ENCODE results near the gene CRIP2.

Gene CRIP2

DNA sequence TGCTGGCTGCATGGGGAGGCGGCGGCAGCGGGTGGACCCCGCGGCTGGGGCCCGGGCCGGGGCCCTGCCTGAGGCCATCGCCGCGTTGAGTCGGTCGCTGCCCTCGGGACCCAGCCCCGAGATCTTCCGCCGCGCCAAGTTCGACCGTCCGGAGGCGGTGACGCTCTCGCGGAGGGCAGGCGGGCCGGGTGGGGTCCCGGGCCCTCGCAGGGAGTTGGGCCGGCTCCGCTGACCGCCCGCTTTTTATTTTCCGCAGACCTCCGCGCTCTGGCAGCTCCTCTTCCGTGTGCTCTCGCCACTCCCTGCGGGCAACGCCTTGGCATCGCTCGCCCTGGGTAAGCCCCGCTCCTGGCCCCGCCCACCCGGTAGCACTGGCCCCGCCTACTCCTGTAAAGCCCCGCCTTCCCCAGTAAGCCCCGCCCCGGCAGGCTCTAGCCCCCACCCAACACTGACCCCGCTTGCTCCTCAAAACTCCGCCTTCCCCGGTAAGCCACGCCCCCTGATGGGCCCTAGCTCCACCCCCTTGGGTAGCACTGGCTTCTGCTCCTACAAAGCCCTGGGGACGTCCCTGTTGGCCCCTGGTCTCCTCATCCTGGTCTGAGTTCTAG lies 16.8 kb downstream of the CRIP2 start:
- H3K4me3 ChIP-seq (ENCODE audit: control insufficient read depth, low read depth, low read length) = peak overlapping the region; percentile 61
- peak; percentile 68 for DNase-seq (ENCODE audit: low read depth)
- TF ChIP-seq, protein P1, sequence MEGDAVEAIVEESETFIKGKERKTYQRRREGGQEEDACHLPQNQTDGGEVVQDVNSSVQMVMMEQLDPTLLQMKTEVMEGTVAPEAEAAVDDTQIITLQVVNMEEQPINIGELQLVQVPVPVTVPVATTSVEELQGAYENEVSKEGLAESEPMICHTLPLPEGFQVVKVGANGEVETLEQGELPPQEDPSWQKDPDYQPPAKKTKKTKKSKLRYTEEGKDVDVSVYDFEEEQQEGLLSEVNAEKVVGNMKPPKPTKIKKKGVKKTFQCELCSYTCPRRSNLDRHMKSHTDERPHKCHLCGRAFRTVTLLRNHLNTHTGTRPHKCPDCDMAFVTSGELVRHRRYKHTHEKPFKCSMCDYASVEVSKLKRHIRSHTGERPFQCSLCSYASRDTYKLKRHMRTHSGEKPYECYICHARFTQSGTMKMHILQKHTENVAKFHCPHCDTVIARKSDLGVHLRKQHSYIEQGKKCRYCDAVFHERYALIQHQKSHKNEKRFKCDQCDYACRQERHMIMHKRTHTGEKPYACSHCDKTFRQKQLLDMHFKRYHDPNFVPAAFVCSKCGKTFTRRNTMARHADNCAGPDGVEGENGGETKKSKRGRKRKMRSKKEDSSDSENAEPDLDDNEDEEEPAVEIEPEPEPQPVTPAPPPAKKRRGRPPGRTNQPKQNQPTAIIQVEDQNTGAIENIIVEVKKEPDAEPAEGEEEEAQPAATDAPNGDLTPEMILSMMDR (conservative IDR thresholded peaks at IDR 0.05; ENCODE audit: control insufficient read depth, insufficient read depth, low read depth, low read length) = no peak

DNA sequence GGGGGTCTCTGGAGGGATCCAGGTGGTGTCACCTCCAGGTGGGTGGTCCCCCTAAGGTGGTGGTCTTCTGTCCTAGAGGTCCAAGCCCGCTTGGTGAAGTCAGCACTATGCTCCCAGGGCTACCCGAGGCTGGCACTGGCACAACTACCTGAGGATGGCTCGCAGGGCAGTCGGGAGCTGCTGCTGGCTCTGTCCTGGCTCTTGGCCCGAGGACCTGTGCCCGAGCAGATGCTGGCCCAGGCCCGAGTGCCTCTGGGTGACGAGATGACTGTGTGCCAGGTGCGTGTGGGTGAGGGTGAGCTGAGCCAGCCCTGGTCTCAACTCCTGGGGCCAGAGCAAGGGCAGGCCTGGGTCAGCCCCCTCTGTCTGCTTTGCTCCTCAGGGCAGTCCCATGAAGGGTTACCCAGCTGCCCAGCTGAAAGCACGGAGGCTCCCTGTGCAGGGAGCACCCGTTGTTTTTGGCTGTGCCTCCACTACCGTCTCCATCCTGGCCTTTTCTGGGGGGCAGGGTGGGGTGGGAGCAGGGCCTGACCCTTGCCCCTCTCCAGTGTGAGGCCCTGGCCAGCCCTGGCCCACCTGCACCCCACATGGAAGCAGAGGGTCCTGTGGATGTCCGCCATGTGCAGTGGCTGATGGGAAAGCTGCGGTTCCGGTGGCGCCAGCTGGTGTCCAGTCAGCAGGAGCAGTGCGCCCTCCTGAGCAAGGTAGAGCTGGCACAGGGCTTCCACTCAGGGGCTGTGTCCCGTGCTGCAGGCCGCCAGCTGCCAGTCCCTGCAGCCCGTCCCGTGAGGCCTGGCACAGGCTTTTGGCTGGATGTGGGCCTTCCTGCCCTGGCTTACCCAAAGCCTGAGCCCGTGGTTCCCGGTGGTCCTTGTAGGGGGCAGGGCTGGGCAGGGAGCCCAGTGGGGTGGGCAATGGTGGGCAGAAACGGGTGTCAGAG lies 17.7 kb downstream of the CRIP2 start:
- DNase-seq (ENCODE audit: low read depth) = no peak

DNA sequence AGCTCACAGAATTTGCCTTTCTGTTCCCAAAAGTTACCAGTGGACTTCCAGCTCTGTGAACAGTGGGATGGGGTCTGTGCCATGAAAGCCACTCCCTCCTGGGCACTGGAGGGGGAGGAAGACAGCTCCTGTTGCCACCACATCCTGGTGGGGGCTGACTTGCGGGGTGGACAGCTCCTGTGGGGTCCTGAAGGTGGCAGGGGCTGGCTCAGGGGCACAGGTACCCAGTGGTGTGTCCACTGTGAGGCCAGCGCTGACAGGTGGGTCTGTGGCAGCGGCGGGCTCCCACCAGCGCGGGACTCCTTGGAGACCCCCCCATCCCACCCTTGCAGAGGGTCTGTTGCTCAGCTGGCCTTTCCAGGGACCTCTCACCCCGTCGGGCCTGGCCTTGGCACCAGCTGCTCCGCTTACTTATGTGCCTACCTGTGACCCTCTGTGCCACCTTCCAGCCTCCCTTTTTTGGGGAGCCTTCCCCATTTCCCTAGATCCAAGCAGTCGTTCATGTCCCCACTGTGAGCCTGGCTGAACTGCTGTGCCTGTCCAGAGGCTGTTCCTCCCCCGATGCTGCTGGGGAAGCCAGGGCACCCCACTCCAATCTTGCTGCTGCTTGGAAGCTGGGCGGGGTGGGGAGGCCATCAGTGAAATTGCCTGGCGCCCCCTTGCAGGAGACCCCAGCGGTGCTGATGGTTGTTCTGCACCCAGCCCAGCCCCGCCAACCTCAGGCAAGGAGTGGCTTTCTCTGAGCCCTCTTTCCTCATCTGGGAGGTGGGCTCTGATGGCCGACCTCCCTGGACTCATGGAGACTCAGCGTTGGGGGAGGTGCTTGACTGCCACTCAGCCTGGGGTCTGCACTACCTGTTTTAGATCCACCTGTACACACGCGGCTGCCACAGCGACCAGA lies 18.6 kb downstream of the CRIP2 start:
- TF ChIP-seq, protein P1 (conservative IDR thresholded peaks at IDR 0.05; ENCODE audit: control insufficient read depth, insufficient read depth, low read depth, low read length) = no peak
- no peak for DNase-seq (ENCODE audit: low read depth)
- no peak overlapping the region for H3K4me3 ChIP-seq (ENCODE audit: control insufficient read depth, low read depth, low read length)

More for the DNA sequence above, 17.7 kb downstream of the CRIP2 start:
- TF ChIP-seq, protein P1 (conservative IDR thresholded peaks at IDR 0.05; ENCODE audit: control insufficient read depth, insufficient read depth, low read depth, low read length) = no peak
- peak overlapping the region; percentile 61 for H3K4me3 ChIP-seq (ENCODE audit: control insufficient read depth, low read depth, low read length)

DNA sequence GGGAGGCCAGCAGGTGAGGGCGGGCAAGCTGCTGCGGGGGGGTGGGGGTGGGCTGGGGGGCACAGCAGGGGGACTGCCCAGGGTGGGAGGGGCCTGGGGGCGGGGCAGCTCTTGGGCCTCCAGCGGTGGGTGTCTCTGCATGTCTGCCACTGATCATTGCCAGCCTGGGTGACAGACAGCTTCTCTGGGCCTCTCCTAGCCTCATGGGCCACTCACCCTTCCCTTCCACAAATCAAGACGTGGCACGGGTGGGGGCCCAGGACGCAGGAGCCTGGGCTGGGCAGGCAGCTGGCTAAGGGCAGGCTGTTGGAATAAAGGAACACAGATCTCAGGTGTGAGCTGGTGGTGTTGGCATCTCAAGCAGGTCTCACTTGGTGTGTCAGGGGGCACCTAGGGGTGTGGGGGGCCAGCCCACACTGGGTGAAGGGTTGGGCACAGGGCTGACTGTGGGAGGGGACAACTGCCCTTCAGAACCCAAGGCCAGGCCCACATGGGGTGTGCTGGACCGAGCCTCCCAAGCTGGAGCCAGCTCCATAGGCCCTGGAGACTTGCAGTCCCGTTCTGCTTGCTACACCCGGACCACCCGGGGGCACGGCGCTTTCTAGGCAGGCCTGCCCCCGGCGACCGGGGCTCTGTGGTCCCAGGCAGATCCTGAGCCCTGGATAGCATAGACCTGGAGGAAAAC lies 19.4 kb downstream of the CRIP2 start:
- no peak for DNase-seq (ENCODE audit: low read depth)
- H3K4me3 ChIP-seq (ENCODE audit: control insufficient read depth, low read depth, low read length) = no peak overlapping the region
- TF ChIP-seq, protein P1 (conservative IDR thresholded peaks at IDR 0.05; ENCODE audit: control insufficient read depth, insufficient read depth, low read depth, low read length) = no peak

DNA sequence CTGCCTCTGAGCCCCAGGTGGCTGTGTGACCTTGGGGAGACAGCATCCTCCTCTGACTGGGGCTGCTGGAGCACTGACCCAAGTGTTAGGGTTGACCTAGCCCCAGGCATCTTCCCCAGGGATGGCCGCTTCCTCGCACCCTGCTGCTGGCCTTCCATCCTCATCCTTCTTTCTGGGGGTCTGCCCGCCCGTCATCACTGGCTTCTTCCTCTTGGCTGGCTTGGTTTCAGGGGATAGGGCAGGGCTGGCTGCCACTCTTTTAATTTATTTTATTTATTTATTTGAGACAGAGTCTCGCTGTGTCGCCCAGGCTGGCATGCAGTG lies 19.9 kb downstream of the CRIP2 start:
- TF ChIP-seq, protein P1 (conservative IDR thresholded peaks at IDR 0.05; ENCODE audit: control insufficient read depth, insufficient read depth, low read depth, low read length) = no peak
- H3K4me3 ChIP-seq (ENCODE audit: control insufficient read depth, low read depth, low read length) = no peak overlapping the region
- no peak for DNase-seq (ENCODE audit: low read depth)
